ENCODE results near the gene SGCB.
A peak's percentile ranks its signal among the peaks of the same experiment; 100 is the strongest.

Gene SGCB

DNA sequence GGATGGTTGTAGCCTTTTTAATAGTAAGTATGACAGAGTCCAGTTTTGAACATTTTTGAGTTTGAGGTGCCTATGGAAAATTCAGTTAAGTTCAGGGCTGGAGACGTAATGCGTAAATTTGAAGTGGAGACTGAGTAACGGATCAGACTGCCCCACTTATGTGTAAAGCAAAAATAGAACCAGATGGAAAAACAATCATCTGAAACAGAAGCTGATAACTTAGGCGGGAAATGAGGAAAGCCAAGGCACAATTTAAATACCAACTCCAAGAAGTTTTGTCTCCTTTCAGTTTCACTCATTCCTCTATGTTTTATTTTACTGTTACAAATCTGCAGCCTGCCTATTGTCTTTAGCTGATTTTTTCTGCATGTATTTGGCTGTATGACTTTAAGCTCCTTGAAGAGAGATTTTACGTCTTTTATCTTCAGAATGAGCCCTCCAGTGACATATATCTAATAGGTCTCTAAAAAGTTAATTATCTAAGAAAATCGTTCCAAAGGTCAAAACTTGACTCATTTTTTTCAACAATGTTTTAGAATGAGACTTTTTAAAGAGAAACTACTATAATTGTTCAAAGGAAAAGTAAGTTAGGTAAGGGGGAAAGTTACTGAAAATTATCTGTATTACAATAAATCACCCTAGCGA, 1.1 kb downstream of the SGCB start:
- Histone ChIP-seq H3K9me3 (replicated peaks in 1 of 11) (no peaks in the 10 kb centered on the region), H3K4me2 (peak overlapping the region; percentile 69 to 90 (median 78)), H4K20me1 (peaks cover 0 to 5% (median 0%) of the 10 kb centered on the region in 11 experiments; a peak in 1 of 22 replicates), H3K4me3 (peak overlapping the region; percentile 61 to 80 (median 74)), H3K27ac (peak overlapping the region in 9 of 11 experiments; percentile 67 to 85 (median 77); a peak in 13 of 22 replicates), H3K9ac (peak overlapping the region; percentile 71 to 89 (median 82); a peak in 18 of 22 replicates), H3K27me3 (no peaks in the 10 kb centered on the region), H3K4me1 (peaks cover 20 to 30% (median 25%) of the 10 kb centered on the region in 10 experiments), H3K36me3 (peaks cover 0 to 16% (median 2%) of the 10 kb centered on the region in 11 experiments; a peak in 9 of 22 replicates)
- no peak for TF ChIP-seq Cebpa-rat (IDR thresholded peaks at IDR 0.05)

DNA sequence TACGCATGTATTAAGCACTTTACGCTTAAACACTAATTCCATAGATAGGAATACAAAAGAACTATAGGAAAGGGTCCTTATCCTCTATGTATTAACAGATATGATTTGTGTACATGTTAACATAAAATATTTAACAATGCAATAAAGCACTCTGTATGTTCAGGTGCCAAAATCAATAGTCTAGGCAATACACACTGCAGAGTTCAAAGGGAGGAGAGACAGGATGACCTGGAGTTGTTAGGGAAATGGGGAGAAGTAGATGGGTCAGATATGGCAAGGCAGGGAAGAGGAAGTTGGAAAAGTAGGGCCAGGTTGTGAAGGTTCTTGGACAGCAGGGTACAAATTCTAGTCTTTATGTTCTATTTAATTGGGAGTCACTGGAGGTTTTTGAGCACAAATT, 2.9 kb downstream of the SGCB start:
- H3K4me3 ChIP-seq: no peak overlapping the region
- no peaks in the 10 kb centered on the region for H3K9me3 ChIP-seq (replicated peaks in 1 of 11)
- no peak overlapping the region for H3K27ac ChIP-seq
- H4K20me1 ChIP-seq: peaks cover 0 to 8% (median 0%) of the 10 kb centered on the region in 11 experiments; a peak in 4 of 22 replicates
- H3K27me3 ChIP-seq: no peaks in the 10 kb centered on the region
- peaks cover 20 to 36% (median 27%) of the 10 kb centered on the region in 10 experiments for H3K4me1 ChIP-seq
- no peak for TF ChIP-seq Cebpa-rat (IDR thresholded peaks at IDR 0.05)
- peaks cover 0 to 34% (median 15%) of the 10 kb centered on the region in 11 experiments; a peak in 15 of 22 replicates for H3K36me3 ChIP-seq
- H3K9ac ChIP-seq: no peak overlapping the region
- peak overlapping the region in 4 of 11 experiments; percentile 75 to 86 (median 80); a peak in 2 of 22 replicates for H3K4me2 ChIP-seq

DNA sequence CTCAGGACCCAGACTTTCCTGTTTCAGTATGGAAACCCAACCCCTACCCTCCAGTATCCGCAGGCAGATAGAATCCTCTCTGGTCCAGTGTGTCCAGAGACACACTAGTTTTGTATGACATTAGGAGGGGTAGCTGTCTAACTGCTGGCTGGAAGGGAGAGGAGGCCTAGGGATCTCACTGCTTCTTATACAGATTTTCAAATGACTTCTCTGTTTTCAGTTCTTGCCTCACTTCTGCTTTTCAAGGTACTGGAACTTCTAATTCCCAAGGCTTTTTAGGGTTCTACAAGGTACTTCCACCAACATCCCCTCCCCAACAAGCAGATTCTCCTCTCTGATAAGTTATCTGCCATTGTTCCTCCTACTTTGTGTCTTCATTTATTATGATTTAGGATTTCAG, 6.1 kb downstream of the SGCB start:
- H3K36me3 ChIP-seq: peaks cover 21 to 59% (median 38%) of the 10 kb centered on the region in 11 experiments
- H3K4me3 ChIP-seq: no peak overlapping the region

DNA sequence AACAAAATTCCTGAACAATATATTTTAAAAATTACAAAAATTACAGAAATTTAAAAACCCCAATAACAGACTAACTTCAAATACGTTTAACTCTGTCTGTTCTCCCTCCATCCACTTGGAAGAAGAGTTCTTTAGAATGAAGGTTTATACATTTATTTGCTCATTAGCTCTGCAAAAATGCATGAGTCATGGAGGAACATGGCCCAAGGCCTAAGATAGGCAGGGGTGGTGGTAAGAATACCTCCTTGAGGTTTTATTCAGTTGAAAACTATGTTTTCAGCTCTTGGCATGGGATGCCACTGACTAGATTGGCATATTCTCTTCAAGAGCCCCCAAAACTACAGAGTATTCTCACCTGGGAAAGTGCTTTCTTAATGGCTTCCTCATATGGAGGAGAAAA, 9.1 kb downstream of the SGCB start:
- no peak for TF ChIP-seq Cebpa-rat (IDR thresholded peaks at IDR 0.05)
- H3K4me2 ChIP-seq: no peak overlapping the region
- H3K4me1 ChIP-seq: peaks cover 0 to 15% (median 2%) of the 10 kb centered on the region in 10 experiments; a peak in 9 of 20 replicates
- no peak overlapping the region for H3K9ac ChIP-seq
- H3K4me3 ChIP-seq: no peak overlapping the region
- H3K36me3 ChIP-seq: peaks cover 29 to 77% (median 57%) of the 10 kb centered on the region in 11 experiments
- no peaks in the 10 kb centered on the region for H3K27me3 ChIP-seq
- no peaks in the 10 kb centered on the region for H3K9me3 ChIP-seq (replicated peaks in 1 of 11)
- peaks cover 0 to 8% (median 0%) of the 10 kb centered on the region in 11 experiments; a peak in 4 of 22 replicates for H4K20me1 ChIP-seq
- no peak overlapping the region for H3K27ac ChIP-seq

More for the DNA sequence above, 6.1 kb downstream of the SGCB start:
- H3K27ac ChIP-seq: no peak overlapping the region
- H3K4me2 ChIP-seq: peak overlapping the region in 4 of 11 experiments; percentile 12 to 62 (median 26); a peak in 6 of 22 replicates
- H3K9me3 ChIP-seq (replicated peaks in 1 of 11): no peaks in the 10 kb centered on the region
- H3K4me1 ChIP-seq: peaks cover 14 to 31% (median 16%) of the 10 kb centered on the region in 10 experiments
- peaks cover 0 to 8% (median 0%) of the 10 kb centered on the region in 11 experiments; a peak in 4 of 22 replicates for H4K20me1 ChIP-seq
- H3K27me3 ChIP-seq: no peaks in the 10 kb centered on the region
- no peak overlapping the region for H3K9ac ChIP-seq
- TF ChIP-seq Cebpa-rat (IDR thresholded peaks at IDR 0.05): no peak

DNA sequence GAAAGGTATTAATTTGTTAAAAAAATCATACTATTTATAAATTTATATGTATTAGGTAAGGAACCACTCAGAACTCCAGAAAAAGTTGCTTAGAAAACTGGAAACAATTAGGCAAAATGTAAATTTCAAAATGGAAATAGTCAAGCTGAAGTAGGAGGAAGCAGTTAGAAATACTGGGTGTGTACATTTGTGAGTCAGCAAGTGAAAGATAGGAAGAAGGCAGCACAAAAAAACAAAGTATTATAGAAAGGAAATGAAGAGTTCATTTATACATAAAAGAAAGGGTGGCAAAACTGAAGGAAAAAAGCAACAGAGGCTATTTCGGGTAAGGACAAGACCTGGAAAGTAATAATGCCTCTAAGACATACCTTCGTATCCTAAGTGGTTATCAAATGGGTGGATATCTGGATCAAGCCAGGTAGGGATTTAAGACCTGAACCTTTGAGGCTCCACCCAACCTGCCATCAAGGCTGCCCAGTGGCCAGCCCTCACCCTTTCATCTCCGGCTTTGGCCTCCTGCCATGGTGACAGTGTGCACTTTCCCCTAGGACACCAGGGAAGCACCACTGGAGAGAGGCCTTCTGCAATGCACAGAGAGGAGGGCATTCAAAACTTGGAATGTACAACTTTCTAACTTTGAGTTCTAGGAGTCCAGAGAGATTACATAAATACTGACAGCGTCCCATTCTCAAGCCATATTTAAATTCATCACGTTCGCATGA, 18.0 kb downstream of the SGCB start, which contains the start of gene LRRC66:
LRRC66 (minus strand) TSS at position 428 of the 722 bp plus-strand sequence. CDS start 2,750 bp downstream, outside the sequence.
- Histone ChIP-seq H3K9me3 (replicated peaks in 1 of 11) (no peaks in the 10 kb centered on the region), H3K27ac (peak within 1 kb of the TSS in 5 of 11 experiments; percentile 19 to 69 (median 52); a peak in 9 of 22 replicates), H3K4me1 (peaks cover 2 to 23% (median 6%) of the 10 kb centered on the region in 10 experiments; a peak in 18 of 20 replicates), H3K36me3 (peaks cover 20 to 43% (median 33%) of the 10 kb centered on the region in 11 experiments), H3K9ac (no peak within 1 kb of the TSS), H4K20me1 (no peaks in the 10 kb centered on the region), H3K27me3 (no peaks in the 10 kb centered on the region), H3K4me2 (peak within 1 kb of the TSS in 4 of 11 experiments; percentile 47 to 73 (median 68); a peak in 8 of 22 replicates), H3K4me3 (no peak within 1 kb of the TSS)
- no peak for TF ChIP-seq Cebpa-rat (IDR thresholded peaks at IDR 0.05)

DNA sequence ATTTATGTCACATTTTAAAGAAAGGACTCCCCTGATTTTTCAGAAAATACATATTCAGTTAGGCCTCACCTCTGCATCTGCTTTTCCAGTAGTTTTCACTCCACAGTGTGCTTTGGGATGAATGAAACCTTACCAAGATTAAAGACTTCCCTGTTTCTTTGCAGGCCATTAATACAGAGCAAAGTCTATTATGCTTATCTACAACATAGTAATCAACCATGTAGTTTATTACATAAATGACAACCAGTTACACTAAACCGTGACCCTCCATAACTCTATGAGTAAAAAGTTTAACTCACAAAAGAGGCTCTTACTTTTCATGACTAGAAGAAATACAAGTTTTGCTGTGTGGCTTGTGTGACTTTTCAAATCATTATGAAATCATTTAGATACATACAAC, 20.3 kb downstream of the SGCB start:
- Histone ChIP-seq H4K20me1 (no peaks in the 10 kb centered on the region), H3K4me1 (peaks cover 10 to 34% (median 14%) of the 10 kb centered on the region in 10 experiments; a peak in 19 of 20 replicates), H3K36me3 (peaks cover 6 to 21% (median 11%) of the 10 kb centered on the region in 11 experiments; a peak in 21 of 22 replicates), H3K9ac (no peak overlapping the region), H3K27me3 (no peaks in the 10 kb centered on the region), H3K4me2 (no peak overlapping the region), H3K4me3 (no peak overlapping the region), H3K27ac (no peak overlapping the region), H3K9me3 (replicated peaks in 1 of 11) (no peaks in the 10 kb centered on the region)
- no peak for TF ChIP-seq Cebpa-rat (IDR thresholded peaks at IDR 0.05)

DNA sequence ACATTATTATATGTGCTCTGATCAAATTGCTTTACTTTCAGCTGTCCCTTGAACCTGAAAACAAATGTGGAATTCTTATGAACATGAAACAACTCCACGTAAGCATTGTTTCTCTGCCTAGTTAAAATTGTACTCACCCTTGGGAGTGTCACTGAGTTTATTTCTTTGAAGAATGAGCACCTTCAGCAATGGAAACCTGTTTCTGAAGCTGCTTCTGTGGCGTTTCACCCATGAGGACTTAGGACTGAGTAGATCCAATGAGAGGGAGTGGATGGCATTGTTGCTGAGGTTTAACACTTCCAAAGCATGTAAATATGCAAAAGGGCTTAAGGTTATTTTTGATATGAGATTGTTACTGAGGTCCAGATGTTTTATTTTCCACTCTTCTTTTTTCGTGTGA, 21.1 kb downstream of the SGCB start:
- peaks cover 0 to 13% (median 3%) of the 10 kb centered on the region in 11 experiments; a peak in 9 of 22 replicates for H3K36me3 ChIP-seq
- H3K4me2 ChIP-seq: no peak overlapping the region
- H3K9me3 ChIP-seq (replicated peaks in 1 of 11): no peaks in the 10 kb centered on the region
- TF ChIP-seq Cebpa-rat (IDR thresholded peaks at IDR 0.05): no peak
- no peak overlapping the region for H3K27ac ChIP-seq
- no peaks in the 10 kb centered on the region for H3K27me3 ChIP-seq
- H3K4me3 ChIP-seq: no peak overlapping the region
- no peaks in the 10 kb centered on the region for H4K20me1 ChIP-seq
- H3K9ac ChIP-seq: no peak overlapping the region
- H3K4me1 ChIP-seq: peaks cover 10 to 34% (median 14%) of the 10 kb centered on the region in 10 experiments; a peak in 19 of 20 replicates

DNA sequence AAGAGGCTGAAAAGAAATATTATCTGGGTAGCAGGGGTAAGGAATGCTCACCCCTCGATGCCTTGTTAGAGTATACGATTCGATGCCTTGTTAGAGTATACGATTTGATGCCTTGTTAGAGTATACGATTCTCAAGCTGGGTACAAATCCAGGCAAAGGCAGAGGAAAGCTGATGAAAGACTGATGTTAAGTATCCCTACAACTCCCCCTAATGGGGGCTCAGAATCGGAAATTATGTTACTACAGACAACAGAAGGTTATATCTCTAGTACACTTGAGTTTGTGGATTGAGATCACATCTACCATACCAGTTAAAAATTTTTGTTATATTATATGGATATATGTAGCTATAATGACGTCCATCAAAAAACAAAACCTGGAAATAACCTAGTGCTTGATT, 22.7 kb downstream of the SGCB start:
- peaks cover 10 to 29% (median 14%) of the 10 kb centered on the region in 10 experiments; a peak in 19 of 20 replicates for H3K4me1 ChIP-seq
- peaks cover 0 to 9% (median 3%) of the 10 kb centered on the region in 11 experiments; a peak in 6 of 22 replicates for H3K36me3 ChIP-seq
- H3K27me3 ChIP-seq: no peaks in the 10 kb centered on the region
- H4K20me1 ChIP-seq: no peaks in the 10 kb centered on the region
- peak overlapping the region; percentile 3 to 65 (median 47); a peak in 19 of 22 replicates for H3K4me2 ChIP-seq
- no peak for TF ChIP-seq Cebpa-rat (IDR thresholded peaks at IDR 0.05)
- H3K9ac ChIP-seq: peak overlapping the region in 4 of 11 experiments; percentile 3 to 42 (median 16); a peak in 4 of 22 replicates
- peak overlapping the region in 8 of 11 experiments; percentile 23 to 60 (median 51); a peak in 14 of 22 replicates for H3K27ac ChIP-seq
- H3K4me3 ChIP-seq: no peak overlapping the region
- no peaks in the 10 kb centered on the region for H3K9me3 ChIP-seq (replicated peaks in 1 of 11)

All from BLaER1 treated with 17β-estradiol and CSF1 and Interleukin-3, amounts not matched to agents 10 nM and 100 nM (cell line).